OCI-LY7 (cell line): ENCODE data around the gene CNOT6. TPM values are rescaled to one million over a fixed set of nuclear protein-coding genes. Genes with fewer than 3 reads are reported as not detected.

Source experiments
- BruUV-seq: library from RNA; stranded (reverse); fragments of 400-500 nt; replicated peaks from 2 replicates; lab custom pipeline; 2021; lab: Mats Ljungman, UMichigan
- CTCF ChIA-PET: fragments of 300-600 bp; sonication (Branson Sonifier 250); formaldehyde crosslinking; loops from one replicate; lab custom pipeline; 2022; ENCODE audit warnings: antibody characterized with exemption; ENCODE audit not compliant: unreplicated experiment; lab: Charles Lee
- POLR2A ChIA-PET: fragments of 300-600 bp; sonication (Branson Sonifier 250); formaldehyde crosslinking; loops from one replicate; lab custom pipeline; 2022; ENCODE audit warnings: antibody characterized with exemption; lab: Charles Lee
- DNase-seq: peaks from one replicate; pipeline ENCODE4 v3.0.0-alpha.2; 2015; ENCODE audit warnings: low spot score
- H2AFZ ChIP-seq: fragments of 200-600 bp; sonication (generic), shearing (Covaris generic); 2 replicates; pipeline ENCODE4 v1.6.1; 2014; ENCODE audit warnings: mild to moderate bottlenecking, antibody characterized with exemption, low read length, moderate library complexity
- H3K27ac ChIP-seq: fragments of 200-600 bp; sonication (generic); 2 replicates; pipeline ENCODE4 v1.5.1; 2014; ENCODE audit warnings: mixed run types, low read depth, mild to moderate bottlenecking, moderate library complexity, low read length, inconsistent platforms; ENCODE audit not compliant: poor library complexity, severe bottlenecking
- H3K36me3 ChIP-seq: fragments of 200-600 bp; sonication (generic); 2 replicates; pipeline ENCODE4 v1.6.1; 2014; ENCODE audit warnings: mild to moderate bottlenecking, antibody characterized with exemption, low read length, moderate library complexity, mixed read lengths; ENCODE audit not compliant: insufficient read depth
- H3K4me1 ChIP-seq: fragments of 200-600 bp; sonication (generic); 2 replicates; pipeline ENCODE4 v1.5.1; 2014; ENCODE audit warnings: mild to moderate bottlenecking, low read length; ENCODE audit not compliant: insufficient read depth, poor library complexity, severe bottlenecking
- H3K4me2 ChIP-seq: fragments of 200-600 bp; sonication (generic); 2 replicates; pipeline ENCODE4 v1.6.1; 2014; ENCODE audit warnings: mild to moderate bottlenecking, low read length
- H3K4me3 ChIP-seq: fragments of 200-600 bp; sonication (generic); 2 replicates; pipeline ENCODE4 v1.5.1; 2014; ENCODE audit warnings: mild to moderate bottlenecking, low read depth, low read length; ENCODE audit not compliant: poor library complexity, severe bottlenecking
- H3K79me2 ChIP-seq: fragments of 200-600 bp; sonication (generic); 2 replicates; pipeline ENCODE4 v1.6.1; 2016; ENCODE audit warnings: low read depth, mild to moderate bottlenecking, low read length, moderate library complexity, mixed read lengths; ENCODE audit not compliant: insufficient read depth
- H3K9me2 ChIP-seq: fragments of 200-600 bp; sonication (generic); 2 replicates; pipeline ENCODE4 v1.6.1; 2016; ENCODE audit warnings: mild to moderate bottlenecking, low read length, mixed read lengths; ENCODE audit not compliant: insufficient read depth
- H3K9me3 ChIP-seq: fragments of 200-600 bp; sonication (generic); 2 replicates; pipeline ENCODE4 v1.6.1; 2014; ENCODE audit warnings: mild to moderate bottlenecking, mixed run types, low read length, mixed read lengths
- H4K20me1 ChIP-seq: fragments of 200-600 bp; sonication (generic); 2 replicates; pipeline ENCODE4 v1.6.1; 2014; ENCODE audit warnings: mild to moderate bottlenecking, antibody characterized with exemption, low read length, moderate library complexity, mixed read lengths; ENCODE audit not compliant: insufficient read depth
- CTCF ChIP-seq: fragments of 200-600 bp; sonication (generic); conservative IDR thresholded peaks from 2 replicates; pipeline ENCODE4 v1.5.1; 2014; ENCODE audit warnings: mild to moderate bottlenecking, antibody characterized with exemption, low read length, moderate library complexity, mixed read lengths
- EZH2phosphoT487 ChIP-seq: fragments of 200-600 bp; sonication (generic); IDR thresholded peaks from 2 replicates; pipeline ENCODE4 v1.6.1; 2018; ENCODE audit warnings: low read depth, borderline replicate concordance, mild to moderate bottlenecking, mixed run types, antibody characterized with exemption, low read length, moderate library complexity, mixed read lengths
- intact Hi-C: fragments of 100-400 bp; cut with micrococcal nuclease; formaldehyde crosslinking; loops from one replicate; pipeline ENCODE4 v1.10.0; 2022; ENCODE audit not compliant: unreplicated experiment
- total RNA-seq, 2 experiments: library from RNA; depleted of rRNA in 1 of 2; stranded (reverse); fragments of >200 nt in 1 of 2; shearing (Covaris generic) in 1 of 2; gene quantifications; 2 replicates each; pipeline ENCODE4 v1.2.3, GENCODE V29; 2014 to 2022

The CNOT6 gene
- total RNA-seq, 2 experiments from 2014 or later, result 9.4 to 30.1 TPM

- POLR2A ChIA-PET, result no interaction called here
- TF ChIP-seq EZH2phosphoT487 (no peak), CTCF (no peak)
- intact Hi-C loops, result no loop called here
- Histone ChIP-seq H3K79me2 (no peaks in the 10 kb centered on the region), H3K27ac (no peak overlapping the region), H3K4me3 (no peak overlapping the region), H3K9me3 (no peaks in the 10 kb centered on the region), H3K36me3 (no peaks in the 10 kb centered on the region), H3K4me1 (no peaks in the 10 kb centered on the region), H3K4me2 (no peak overlapping the region), H2AFZ (no peak overlapping the region), H4K20me1 (no peaks in the 10 kb centered on the region), H3K9me2 (no peaks in the 10 kb centered on the region)
- DNase-seq, result no peak
- CTCF ChIA-PET, result no interaction called here
- no TSS peak for BruUV-seq
These were observed 119.6 kb downstream of the CNOT6 start for GRCh38 chr5:180613814-180614188.

GRCh38 chr5:180618487-180618828 lies 124.3 kb downstream of the CNOT6 start:
- BruUV-seq, result no TSS peak
- no peak overlapping the region for H2AFZ ChIP-seq
- CTCF ChIA-PET, result no interaction called here
- H3K4me2 ChIP-seq, result no peak overlapping the region
- no peaks in the 10 kb centered on the region for H3K36me3 ChIP-seq
- no peaks in the 10 kb centered on the region for H3K9me3 ChIP-seq
- intact Hi-C loops, result no loop called here
- H3K4me1 ChIP-seq, result peaks cover 4% of the 10 kb centered on the region
- no peaks in the 10 kb centered on the region for H3K79me2 ChIP-seq
- H3K4me3 ChIP-seq, result no peak overlapping the region
- no peak overlapping the region for H3K27ac ChIP-seq
- POLR2A ChIA-PET, result no interaction called here
- TF ChIP-seq CTCF (no peak), EZH2phosphoT487 (no peak)
- no peaks in the 10 kb centered on the region for H4K20me1 ChIP-seq
- H3K9me2 ChIP-seq, result no peaks in the 10 kb centered on the region
- DNase-seq, result no peak

- Histone ChIP-seq H3K4me3 (no peak overlapping the region), H3K4me2 (no peak overlapping the region), H2AFZ (no peak overlapping the region), H3K9me3 (no peaks in the 10 kb centered on the region), H3K79me2 (no peaks in the 10 kb centered on the region), H3K4me1 (peaks cover 6% of the 10 kb centered on the region), H3K27ac (no peak overlapping the region), H3K36me3 (no peaks in the 10 kb centered on the region), H3K9me2 (no peaks in the 10 kb centered on the region), H4K20me1 (no peaks in the 10 kb centered on the region)
- POLR2A ChIA-PET, result no interaction called here
- TF ChIP-seq CTCF (no peak), EZH2phosphoT487 (no peak)
- no TSS peak for BruUV-seq
- CTCF ChIA-PET, result no interaction called here
- DNase-seq, result no peak
- intact Hi-C loops, result no loop called here
These were observed 124.8 kb downstream of the CNOT6 start for GRCh38 chr5:180618829-180619562.
